BLaER1 (cell line): ENCODE data around the gene PNMA8B.

ENCODE experiments used
- H3K27ac ChIP-seq: shearing (Covaris generic); formaldehyde crosslinking; 2 replicates; pipeline ENCODE4 v1.8.1; 2022
- H3K27me3 ChIP-seq: shearing (Covaris generic); formaldehyde crosslinking; 2 replicates; pipeline ENCODE4 v1.8.1; 2022
- H3K36me3 ChIP-seq: shearing (Covaris generic); formaldehyde crosslinking; 2 replicates; pipeline ENCODE4 v1.8.1; 2022
- H3K4me1 ChIP-seq: shearing (Covaris generic); formaldehyde crosslinking; 2 replicates; pipeline ENCODE4 v1.8.1; 2022
- H3K4me2 ChIP-seq: shearing (Covaris generic); formaldehyde crosslinking; 2 replicates; pipeline ENCODE4 v1.8.1; 2022
- H3K4me3 ChIP-seq: shearing (Covaris generic); formaldehyde crosslinking; 2 replicates; pipeline ENCODE4 v1.8.1; 2022
- H3K9ac ChIP-seq: shearing (Covaris generic); formaldehyde crosslinking; 2 replicates; pipeline ENCODE4 v1.8.1; 2022
- H3K9me3 ChIP-seq: shearing (Covaris generic); formaldehyde crosslinking; 2 replicates; pipeline ENCODE4 v1.8.1; 2022
- H4K20me1 ChIP-seq: shearing (Covaris generic); formaldehyde crosslinking; 2 replicates; pipeline ENCODE4 v1.8.1; 2022
- Cebpa-rat ChIP-seq: shearing (Covaris generic); IDR thresholded peaks from 2 replicates; pipeline ENCODE4 v1.8.1; 2022

The PNMA8B gene

GRCh38 chr19:46474211-46474610, 21.5 kb downstream of the PNMA8B start:
- Histone ChIP-seq H3K4me3 (no peak overlapping the region), H3K4me2 (peak overlapping the region; percentile 82), H3K36me3 (no peaks in the 10 kb centered on the region), H3K27ac (0 out of 2 replicates have a peak overlapping the region, but pooled peaks have one; percentile 35), H3K27me3 (no peaks in the 10 kb centered on the region), H4K20me1 (no peaks in the 10 kb centered on the region), H3K9me3 (no peaks in the 10 kb centered on the region), H3K9ac (no peak overlapping the region), H3K4me1 (peaks cover 79% of the 10 kb centered on the region)
- TF ChIP-seq Cebpa-rat: no peak

DNA sequence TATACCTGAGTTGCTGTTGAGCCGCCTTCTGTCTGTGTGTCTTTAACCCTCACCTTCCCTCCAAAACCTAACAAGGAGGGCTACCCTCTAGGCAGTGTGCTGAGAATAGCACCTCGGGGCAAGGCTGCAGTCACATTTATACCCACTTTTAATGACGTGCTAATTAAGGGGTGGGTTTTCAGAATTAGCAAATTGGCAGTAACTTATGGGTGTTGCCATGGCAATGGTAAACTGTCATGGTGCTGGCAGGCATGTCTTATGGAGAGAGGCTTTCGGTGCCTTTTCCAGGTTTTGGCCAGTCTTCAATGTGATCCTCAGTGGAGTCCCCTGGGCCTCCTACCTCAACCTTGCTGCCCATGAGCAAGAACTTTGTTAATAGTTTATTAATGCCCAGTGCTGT, 23.1 kb downstream of the PNMA8B start:
- Histone ChIP-seq H3K36me3 (no peaks in the 10 kb centered on the region), H3K9ac (no peak overlapping the region), H3K27ac (no peak overlapping the region), H3K4me2 (peak overlapping the region; percentile 82), H3K4me3 (no peak overlapping the region), H3K4me1 (peaks cover 81% of the 10 kb centered on the region), H3K9me3 (no peaks in the 10 kb centered on the region), H4K20me1 (no peaks in the 10 kb centered on the region), H3K27me3 (no peaks in the 10 kb centered on the region)
- TF ChIP-seq Cebpa-rat: no peak

DNA sequence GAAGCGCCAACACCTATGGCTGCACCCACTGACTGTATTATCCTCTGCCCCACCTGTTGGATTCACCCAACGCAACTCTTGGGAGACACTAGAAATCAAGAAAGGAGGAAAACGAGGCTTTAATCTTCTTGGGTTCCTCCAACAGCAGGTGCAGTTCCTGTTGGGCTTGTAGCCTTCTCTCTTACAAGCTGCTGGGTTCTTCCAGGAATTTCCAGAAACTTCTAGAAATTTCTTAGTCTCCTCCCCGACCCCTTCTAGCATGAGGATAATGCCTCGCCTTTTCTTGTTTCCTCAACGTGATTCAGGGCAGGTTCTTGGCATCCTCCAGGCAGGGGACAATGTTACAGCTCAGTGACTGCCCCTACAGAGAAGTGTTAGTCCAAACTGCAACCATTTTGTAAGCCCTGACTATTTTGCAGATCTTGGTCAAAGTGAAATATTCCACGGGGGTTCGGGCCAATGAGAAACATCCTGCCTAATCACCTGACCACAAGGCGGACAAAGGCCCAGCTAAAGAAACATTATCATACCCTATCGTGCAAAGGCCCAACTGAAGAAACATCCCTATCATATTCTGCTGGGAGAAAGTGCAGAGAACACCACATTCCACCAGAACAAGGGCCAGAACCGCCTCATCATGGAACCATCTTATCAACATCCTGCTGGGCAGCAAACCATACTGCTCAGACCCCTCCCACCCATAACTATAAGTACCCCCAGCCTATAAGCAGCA, 23.7 kb downstream of the PNMA8B start:
- H3K4me3 ChIP-seq: no peak overlapping the region
- no peaks in the 10 kb centered on the region for H4K20me1 ChIP-seq
- H3K27ac ChIP-seq: no peak overlapping the region
- H3K4me1 ChIP-seq: peaks cover 82% of the 10 kb centered on the region
- H3K36me3 ChIP-seq: no peaks in the 10 kb centered on the region
- no peaks in the 10 kb centered on the region for H3K27me3 ChIP-seq
- peak overlapping the region; percentile 82 for H3K4me2 ChIP-seq
- no peaks in the 10 kb centered on the region for H3K9me3 ChIP-seq
- no peak for TF ChIP-seq Cebpa-rat
- H3K9ac ChIP-seq: no peak overlapping the region

DNA sequence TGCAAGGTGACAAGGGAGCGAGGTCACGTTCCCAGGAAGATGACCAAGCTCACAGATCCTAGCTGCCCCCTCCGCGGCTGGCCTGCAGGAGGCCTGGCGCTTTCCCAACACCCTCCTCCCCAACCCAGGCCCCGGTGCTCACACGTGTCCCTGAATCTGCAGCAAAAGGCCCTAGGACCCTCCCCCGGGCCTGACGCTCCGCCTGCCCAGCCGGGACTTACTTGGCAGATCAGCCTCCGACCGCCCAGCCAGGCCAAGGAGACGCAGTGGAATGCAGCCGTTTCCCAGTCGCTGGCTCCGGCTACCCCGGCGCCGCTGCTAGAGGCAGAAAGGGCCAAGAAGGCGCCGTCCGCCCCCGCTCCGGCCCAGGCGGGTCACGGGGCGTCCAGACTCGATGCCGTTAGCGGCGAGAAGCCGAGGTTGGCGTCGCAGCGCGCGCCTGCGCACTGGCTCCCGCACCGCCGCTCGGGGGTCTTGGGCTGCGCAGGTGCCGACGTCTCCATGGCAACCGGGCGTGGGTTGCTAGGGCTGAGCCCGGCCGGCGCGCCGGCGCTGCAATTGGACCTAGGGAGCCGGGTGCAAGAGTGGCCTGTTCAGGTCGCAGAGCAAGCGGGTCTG, 24.4 kb downstream of the PNMA8B start, which contains the start of gene PNMA8A:
PNMA8A (minus strand) TSS at position 448 of the 618 bp plus-strand sequence. CDS start 528 bp downstream, outside the sequence.
- no peaks in the 10 kb centered on the region for H3K27me3 ChIP-seq
- TF ChIP-seq Cebpa-rat: no peak

DNA sequence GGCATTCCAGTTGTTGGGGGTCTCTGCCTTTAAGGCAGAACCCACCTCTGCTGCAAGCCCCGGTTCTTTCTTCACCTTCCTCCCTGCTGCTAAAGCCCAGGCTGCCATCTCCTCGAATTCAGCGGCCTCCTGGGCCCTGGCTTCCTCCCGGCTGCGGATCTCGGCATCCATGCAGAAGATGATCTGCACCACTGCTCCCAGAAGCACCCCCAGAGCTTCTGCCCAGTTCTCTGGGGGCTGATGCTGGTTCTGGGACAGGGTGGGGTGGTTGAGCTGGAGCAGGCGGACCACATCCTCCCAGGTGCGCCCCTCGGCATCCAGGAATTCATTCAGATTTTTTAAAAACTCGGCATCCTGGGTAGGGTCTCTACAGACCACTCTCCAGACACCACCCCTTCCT, 25.3 kb downstream of the PNMA8B start:
- H3K27me3 ChIP-seq: no peaks in the 10 kb centered on the region
- H3K36me3 ChIP-seq: no peaks in the 10 kb centered on the region
- H3K4me1 ChIP-seq: peaks cover 96% of the 10 kb centered on the region
- H3K9me3 ChIP-seq: no peaks in the 10 kb centered on the region
- TF ChIP-seq Cebpa-rat: no peak
- H4K20me1 ChIP-seq: no peaks in the 10 kb centered on the region
- peak overlapping the region; percentile 82 for H3K4me2 ChIP-seq
- H3K9ac ChIP-seq: peak overlapping the region; percentile 8; the same call in 1 of the 2 replicates
- no peak overlapping the region for H3K4me3 ChIP-seq
- H3K27ac ChIP-seq: peak overlapping the region; percentile 58; the same call in 1 of the 2 replicates

More for the DNA sequence above, 24.4 kb downstream of the PNMA8B start, which contains the start of gene PNMA8A:
- H3K9me3 ChIP-seq: no peaks in the 10 kb centered on the region
- peak within 1 kb of the TSS; percentile 82 for H3K4me2 ChIP-seq
- H3K4me1 ChIP-seq: peaks cover 88% of the 10 kb centered on the region
- no peak within 1 kb of the TSS for H3K4me3 ChIP-seq
- no peaks in the 10 kb centered on the region for H3K36me3 ChIP-seq
- H4K20me1 ChIP-seq: no peaks in the 10 kb centered on the region
- peak within 1 kb of the TSS; percentile 58; the same call in 1 of the 2 replicates for H3K27ac ChIP-seq
- H3K9ac ChIP-seq: peak within 1 kb of the TSS; percentile 8; the same call in 1 of the 2 replicates

DNA sequence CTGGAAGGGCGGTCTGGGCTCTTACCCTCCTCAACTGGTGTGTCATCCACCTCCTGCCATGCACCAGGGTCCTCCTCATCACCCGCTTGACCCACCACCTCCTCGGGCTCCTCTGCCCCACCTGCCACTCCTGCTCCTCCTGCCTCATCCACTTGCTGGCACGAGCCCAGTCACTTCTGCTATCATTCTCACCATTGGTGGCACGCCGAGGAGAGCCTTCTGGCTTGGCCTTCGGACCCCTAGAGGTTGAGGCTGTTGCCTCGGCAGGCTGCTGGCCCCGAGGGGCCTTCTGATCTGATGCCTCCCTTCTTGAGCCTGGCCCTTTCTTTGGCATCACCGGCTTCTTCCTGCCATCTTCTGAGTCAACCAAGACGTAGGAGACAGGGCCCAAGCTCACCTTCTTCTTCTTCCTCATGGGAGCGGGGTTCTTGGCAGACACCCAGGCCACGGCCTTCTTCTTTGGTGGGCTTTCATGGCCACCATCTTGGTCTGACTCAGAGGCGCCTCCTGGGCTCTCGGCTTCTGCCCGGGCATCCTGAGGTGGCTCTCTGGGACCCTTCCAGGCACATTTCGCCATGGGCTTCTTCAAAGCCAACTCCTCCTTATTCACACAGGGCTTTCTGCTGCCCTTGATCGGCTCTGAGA, 26.0 kb downstream of the PNMA8B start:
- TF ChIP-seq Cebpa-rat: no peak
- peak overlapping the region; percentile 82 for H3K4me2 ChIP-seq

GRCh38 chr19:46466536-46467196, 29.0 kb downstream of the PNMA8B start:
- no peaks in the 10 kb centered on the region for H3K9me3 ChIP-seq
- peak overlapping the region; percentile 50; the same call in 1 of the 2 replicates for H3K4me3 ChIP-seq
- no peaks in the 10 kb centered on the region for H3K36me3 ChIP-seq
- no peaks in the 10 kb centered on the region for H3K27me3 ChIP-seq
- H3K27ac ChIP-seq: peak overlapping the region; percentile 90
- peaks cover 95% of the 10 kb centered on the region for H3K4me1 ChIP-seq
- peak overlapping the region; percentile 82 for H3K4me2 ChIP-seq
- no peaks in the 10 kb centered on the region for H4K20me1 ChIP-seq
- TF ChIP-seq Cebpa-rat: no peak
- H3K9ac ChIP-seq: peak overlapping the region; percentile 71

More for the DNA sequence above, 26.0 kb downstream of the PNMA8B start:
- Histone ChIP-seq H4K20me1 (no peaks in the 10 kb centered on the region), H3K4me3 (no peak overlapping the region), H3K27me3 (no peaks in the 10 kb centered on the region), H3K4me1 (peaks cover 97% of the 10 kb centered on the region), H3K9ac (peak overlapping the region; percentile 8; the same call in 1 of the 2 replicates), H3K9me3 (no peaks in the 10 kb centered on the region), H3K27ac (peak overlapping the region; percentile 58; the same call in 1 of the 2 replicates), H3K36me3 (no peaks in the 10 kb centered on the region)

- H3K4me3 ChIP-seq: no peak overlapping the region
- no peaks in the 10 kb centered on the region for H3K36me3 ChIP-seq
- H3K4me2 ChIP-seq: peak overlapping the region; percentile 17; the same call in 1 of the 2 replicates
- no peaks in the 10 kb centered on the region for H4K20me1 ChIP-seq
- no peak for TF ChIP-seq Cebpa-rat
- H3K27me3 ChIP-seq: no peaks in the 10 kb centered on the region
- peak overlapping the region; percentile 90; the same call in 1 of the 2 replicates for H3K27ac ChIP-seq
- H3K9ac ChIP-seq: no peak overlapping the region
- no peaks in the 10 kb centered on the region for H3K9me3 ChIP-seq
- peaks cover 75% of the 10 kb centered on the region for H3K4me1 ChIP-seq
Observed at GRCh38 chr19:46463516-46463915, 32.2 kb downstream of the PNMA8B start.

- H3K27me3 ChIP-seq: no peaks in the 10 kb centered on the region
- H3K9ac ChIP-seq: no peak overlapping the region
- peaks cover 56% of the 10 kb centered on the region for H3K4me1 ChIP-seq
- H3K36me3 ChIP-seq: no peaks in the 10 kb centered on the region
- no peak for TF ChIP-seq Cebpa-rat
- H3K9me3 ChIP-seq: no peaks in the 10 kb centered on the region
- H3K4me2 ChIP-seq: peak overlapping the region; percentile 52
- H3K27ac ChIP-seq: no peak overlapping the region
- no peaks in the 10 kb centered on the region for H4K20me1 ChIP-seq
- no peak overlapping the region for H3K4me3 ChIP-seq
Observed at GRCh38 chr19:46461537-46461936, 34.1 kb downstream of the PNMA8B start.
